ENCODE data around the gene LRIT1. TPM values are rescaled to one million over a fixed set of nuclear protein-coding genes. Genes with fewer than 3 reads are reported as not detected.
"Not testable (repeated sequence)": the region's sequence is repeated elsewhere in the genome, so short reads cannot be mapped to it uniquely, and the experiment has no call there.

LRIT1 gene, protein sequence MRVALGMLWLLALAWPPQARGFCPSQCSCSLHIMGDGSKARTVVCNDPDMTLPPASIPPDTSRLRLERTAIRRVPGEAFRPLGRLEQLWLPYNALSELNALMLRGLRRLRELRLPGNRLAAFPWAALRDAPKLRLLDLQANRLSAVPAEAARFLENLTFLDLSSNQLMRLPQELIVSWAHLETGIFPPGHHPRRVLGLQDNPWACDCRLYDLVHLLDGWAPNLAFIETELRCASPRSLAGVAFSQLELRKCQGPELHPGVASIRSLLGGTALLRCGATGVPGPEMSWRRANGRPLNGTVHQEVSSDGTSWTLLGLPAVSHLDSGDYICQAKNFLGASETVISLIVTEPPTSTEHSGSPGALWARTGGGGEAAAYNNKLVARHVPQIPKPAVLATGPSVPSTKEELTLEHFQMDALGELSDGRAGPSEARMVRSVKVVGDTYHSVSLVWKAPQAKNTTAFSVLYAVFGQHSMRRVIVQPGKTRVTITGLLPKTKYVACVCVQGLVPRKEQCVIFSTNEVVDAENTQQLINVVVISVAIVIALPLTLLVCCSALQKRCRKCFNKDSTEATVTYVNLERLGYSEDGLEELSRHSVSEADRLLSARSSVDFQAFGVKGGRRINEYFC
- total RNA-seq: not detected

DNA sequence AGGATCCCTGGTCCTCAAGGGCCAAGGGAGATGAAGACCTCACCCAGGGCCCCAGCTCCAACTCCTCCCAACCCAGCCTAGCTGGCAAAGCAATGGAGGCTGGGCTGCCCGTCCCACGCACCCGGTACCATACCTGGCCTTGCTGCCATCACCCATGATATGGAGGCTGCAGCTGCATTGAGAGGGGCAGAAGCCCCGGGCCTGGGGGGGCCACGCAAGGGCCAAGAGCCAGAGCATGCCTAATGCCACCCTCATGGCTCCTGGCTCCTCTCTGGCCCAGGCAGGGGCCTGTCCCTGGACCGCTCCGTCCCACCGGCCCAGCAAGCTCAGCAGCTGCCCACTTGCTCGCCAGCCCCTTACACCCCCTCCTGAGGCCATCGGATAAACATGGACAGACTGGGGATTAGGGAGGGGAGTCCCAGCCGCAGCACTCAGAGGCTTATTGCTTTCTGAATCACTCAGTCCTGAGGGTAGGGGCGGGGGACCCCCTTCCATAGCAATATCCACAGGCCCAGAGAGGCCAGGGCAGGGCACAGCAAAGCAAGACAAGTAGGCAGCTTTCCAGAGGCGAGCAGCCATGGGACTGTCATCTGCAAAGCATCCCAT, at the start of gene LRIT1:
Gene LRIT1 (minus strand): TSS at position 362 of the 606 bp plus-strand sequence. CDS start 107 bp downstream, at position 255.
- no peaks in the 10 kb centered on the region for H3K27me3 ChIP-seq
- no peak within 1 kb of the TSS for H3K4me3 ChIP-seq
- no peaks in the 10 kb centered on the region for H3K9me3 ChIP-seq
- H3K4me1 ChIP-seq: no peaks in the 10 kb centered on the region
- no peak for DNase-seq
- H3K27ac ChIP-seq: no peak within 1 kb of the TSS
- no peaks in the 10 kb centered on the region for H3K36me3 ChIP-seq
- TF ChIP-seq POLR2A (IDR thresholded peaks at IDR 0.05): no peak
- TF ChIP-seq, protein P1, sequence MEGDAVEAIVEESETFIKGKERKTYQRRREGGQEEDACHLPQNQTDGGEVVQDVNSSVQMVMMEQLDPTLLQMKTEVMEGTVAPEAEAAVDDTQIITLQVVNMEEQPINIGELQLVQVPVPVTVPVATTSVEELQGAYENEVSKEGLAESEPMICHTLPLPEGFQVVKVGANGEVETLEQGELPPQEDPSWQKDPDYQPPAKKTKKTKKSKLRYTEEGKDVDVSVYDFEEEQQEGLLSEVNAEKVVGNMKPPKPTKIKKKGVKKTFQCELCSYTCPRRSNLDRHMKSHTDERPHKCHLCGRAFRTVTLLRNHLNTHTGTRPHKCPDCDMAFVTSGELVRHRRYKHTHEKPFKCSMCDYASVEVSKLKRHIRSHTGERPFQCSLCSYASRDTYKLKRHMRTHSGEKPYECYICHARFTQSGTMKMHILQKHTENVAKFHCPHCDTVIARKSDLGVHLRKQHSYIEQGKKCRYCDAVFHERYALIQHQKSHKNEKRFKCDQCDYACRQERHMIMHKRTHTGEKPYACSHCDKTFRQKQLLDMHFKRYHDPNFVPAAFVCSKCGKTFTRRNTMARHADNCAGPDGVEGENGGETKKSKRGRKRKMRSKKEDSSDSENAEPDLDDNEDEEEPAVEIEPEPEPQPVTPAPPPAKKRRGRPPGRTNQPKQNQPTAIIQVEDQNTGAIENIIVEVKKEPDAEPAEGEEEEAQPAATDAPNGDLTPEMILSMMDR (IDR thresholded peaks at IDR 0.05): no peak

DNA sequence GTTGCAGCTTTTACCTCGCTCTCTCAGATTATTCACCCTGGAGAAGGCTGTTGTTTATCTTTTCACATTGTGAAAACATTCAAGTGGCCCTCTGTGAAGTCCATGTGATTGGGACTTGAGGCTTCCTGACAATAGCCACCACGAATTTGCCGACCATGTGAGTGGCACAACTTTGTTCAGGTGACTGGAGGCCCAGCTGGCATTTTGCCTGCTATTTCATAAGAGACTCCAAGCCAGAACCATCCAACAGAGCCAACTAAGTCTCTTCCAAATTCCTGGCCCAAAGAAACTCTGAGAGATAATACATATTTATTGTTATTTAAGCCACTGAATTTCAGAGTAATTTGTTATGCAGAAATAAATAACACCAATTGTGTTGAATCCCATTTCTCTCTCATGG, 48.9 kb upstream of the LRIT1 start:
- no peak for DNase-seq
- no peak overlapping the region for H3K27ac ChIP-seq
- H3K27me3 ChIP-seq: no peaks in the 10 kb centered on the region
- H3K4me3 ChIP-seq: no peak overlapping the region
- no peaks in the 10 kb centered on the region for H3K36me3 ChIP-seq
- no peaks in the 10 kb centered on the region for H3K9me3 ChIP-seq
- TF ChIP-seq, protein P1 (IDR thresholded peaks at IDR 0.05): no peak
- TF ChIP-seq POLR2A (IDR thresholded peaks at IDR 0.05): no peak
- no peaks in the 10 kb centered on the region for H3K4me1 ChIP-seq

DNA sequence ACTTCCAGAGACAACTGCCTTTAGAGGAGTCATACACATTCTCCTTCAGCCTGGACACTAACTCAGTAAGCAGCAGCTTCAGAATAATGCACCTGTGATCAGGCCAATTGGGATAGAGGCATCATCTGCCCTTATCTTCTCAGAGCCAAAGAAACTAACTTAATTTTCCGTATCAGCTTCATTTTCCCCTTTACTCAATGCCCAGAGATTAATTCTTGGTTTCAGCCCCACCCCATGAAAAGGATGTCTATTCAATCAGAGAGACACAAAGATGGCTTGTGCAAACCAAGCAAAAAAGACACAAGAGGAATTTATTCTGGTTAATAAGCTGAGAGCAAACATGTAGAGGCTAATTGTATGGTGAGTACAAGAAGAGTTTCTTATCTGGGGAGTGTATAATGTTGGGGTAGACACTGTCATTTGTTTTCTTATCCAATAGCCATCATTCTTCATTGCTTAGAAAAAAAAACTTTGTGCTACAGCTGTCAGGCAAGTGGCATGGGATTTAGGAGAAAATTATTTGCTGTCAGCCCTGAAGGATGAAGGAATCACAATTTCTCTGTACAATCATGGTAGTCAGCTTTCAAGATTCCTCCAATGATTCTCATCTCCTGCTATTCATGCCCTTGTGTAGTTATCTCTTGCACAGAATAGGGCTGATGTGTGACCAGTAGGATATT, 48.3 kb upstream of the LRIT1 start:
- no peaks in the 10 kb centered on the region for H3K4me1 ChIP-seq
- no peak for DNase-seq

DNA sequence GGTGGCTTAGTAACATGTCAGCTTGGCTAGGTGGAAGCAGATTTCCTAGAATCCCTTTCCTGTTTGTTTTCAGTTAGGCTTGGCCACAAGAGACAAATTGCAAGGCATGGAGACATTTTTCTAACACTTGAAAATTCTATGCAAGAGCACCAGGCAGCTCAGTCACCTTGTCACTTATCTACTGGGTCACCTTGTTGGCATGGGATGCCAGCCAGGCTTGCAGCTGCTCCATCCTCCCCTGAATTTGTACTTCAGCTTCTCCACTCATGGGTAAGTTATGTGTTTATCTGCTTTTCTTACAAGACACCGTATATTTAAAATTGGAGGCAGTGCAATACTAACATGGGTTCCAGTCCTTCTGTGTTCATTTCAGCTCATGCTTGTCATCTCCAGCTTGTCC, 46.8 kb upstream of the LRIT1 start:
- H3K4me1 ChIP-seq: no peaks in the 10 kb centered on the region
- no peaks in the 10 kb centered on the region for H3K9me3 ChIP-seq
- no peak overlapping the region for H3K27ac ChIP-seq
- no peak overlapping the region for H3K4me3 ChIP-seq
- no peaks in the 10 kb centered on the region for H3K27me3 ChIP-seq
- TF ChIP-seq POLR2A (IDR thresholded peaks at IDR 0.05): no peak
- TF ChIP-seq, protein P1 (IDR thresholded peaks at IDR 0.05): no peak
- H3K36me3 ChIP-seq: no peaks in the 10 kb centered on the region
- DNase-seq: no peak

More for the DNA sequence above, 48.3 kb upstream of the LRIT1 start:
- H3K9me3 ChIP-seq: no peaks in the 10 kb centered on the region
- H3K36me3 ChIP-seq: no peaks in the 10 kb centered on the region
- H3K27ac ChIP-seq: no peak overlapping the region
- no peak for TF ChIP-seq POLR2A (IDR thresholded peaks at IDR 0.05)
- TF ChIP-seq, protein P1 (IDR thresholded peaks at IDR 0.05): no peak
- no peak overlapping the region for H3K4me3 ChIP-seq
- H3K27me3 ChIP-seq: no peaks in the 10 kb centered on the region

DNA sequence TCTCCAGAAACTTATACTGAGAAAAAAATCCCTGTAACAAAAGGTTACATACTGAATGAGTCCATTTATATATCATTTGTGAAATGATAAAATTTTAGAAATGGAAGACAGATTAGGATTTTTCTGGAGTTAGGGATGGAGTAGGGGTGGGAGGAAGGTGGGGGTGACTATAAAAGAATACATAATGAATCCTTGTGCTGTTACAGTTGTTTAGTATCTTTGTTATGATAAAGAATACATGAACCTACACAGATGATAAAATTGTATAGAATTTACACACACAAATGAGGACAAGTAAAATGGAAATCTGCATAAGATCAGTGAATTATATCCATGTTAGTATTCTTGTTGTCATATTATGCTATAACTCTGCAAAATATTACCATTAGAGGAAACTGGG, 45.3 kb upstream of the LRIT1 start:
- no peaks in the 10 kb centered on the region for H3K36me3 ChIP-seq
- no peak overlapping the region for H3K4me3 ChIP-seq
- H3K9me3 ChIP-seq: no peaks in the 10 kb centered on the region
- TF ChIP-seq, protein P1 (IDR thresholded peaks at IDR 0.05): no peak
- no peak for TF ChIP-seq POLR2A (IDR thresholded peaks at IDR 0.05)
- no peaks in the 10 kb centered on the region for H3K27me3 ChIP-seq
- H3K27ac ChIP-seq: no peak overlapping the region
- no peak for DNase-seq
- H3K4me1 ChIP-seq: no peaks in the 10 kb centered on the region

DNA sequence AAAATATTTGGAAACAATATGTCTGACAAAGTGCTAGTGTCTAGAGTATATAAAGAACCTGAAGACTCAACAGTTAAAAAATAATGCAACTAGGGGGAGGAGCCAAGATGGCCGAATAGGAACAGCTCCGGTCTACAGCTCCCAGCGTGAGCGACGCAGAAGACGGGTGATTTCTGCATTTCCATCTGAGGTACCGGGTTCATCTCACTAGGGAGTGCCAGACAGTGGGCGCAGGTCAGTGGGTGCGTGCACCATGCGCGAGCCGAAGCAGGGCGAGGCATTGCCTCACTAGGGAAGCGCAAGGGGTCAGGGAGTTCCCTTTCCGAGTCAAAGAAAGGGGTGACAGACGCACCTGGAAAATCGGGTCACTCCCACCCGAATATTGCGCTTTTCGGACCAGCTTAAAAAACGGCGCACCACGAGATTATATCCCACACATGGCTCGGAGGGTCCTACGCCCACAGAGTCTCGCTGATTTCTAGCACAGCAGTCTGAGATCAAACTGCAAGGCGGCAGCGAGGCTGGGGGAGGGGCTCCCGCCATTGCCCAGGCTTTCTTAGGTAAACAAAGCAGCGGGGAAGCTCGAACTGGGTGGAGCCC, 38.6 kb upstream of the LRIT1 start:
- H3K36me3 ChIP-seq, H3K4me1 ChIP-seq, H3K27me3 ChIP-seq, H3K9me3 ChIP-seq, H3K27ac ChIP-seq, H3K4me3 ChIP-seq, DNase-seq: not testable (repeated sequence)
